ENCODE results near the gene GIT2. TPM values are rescaled to one million over a fixed set of nuclear protein-coding genes. Genes with fewer than 3 reads are reported as not detected.

The GIT2 gene
- total and polyA plus RNA-seq, 9 donors, result 17.4 to 58.8 (median 43.7) TPM

- intact Hi-C loops (cut with DNase I), result loop anchor here in 1 of 4 donors (5.0 kb wide), 1 partner anchor 73 kb away; no protein-coding TSS in a partner anchor
- Histone ChIP-seq H3K9me3 (no peaks in the 10 kb centered on the region), H3K27me3 (no peaks in the 10 kb centered on the region), H3K4me1 (ENCODE audit: insufficient read depth) (peaks cover 4% of the 10 kb centered on the region), H3K4me3 (peak within 1 kb of the TSS; percentile 68), H3K36me3 (no peaks in the 10 kb centered on the region), H3K27ac (peak within 1 kb of the TSS in 1 of 2 donors; percentile 63)
- 0 to 1% (median 0%) methylated on average over 75 to 92 of the region's 92 CpGs for WGBS, 3 donors
- no peak for TF ChIP-seq EP300 (IDR thresholded peaks at IDR 0.05)
- TF ChIP-seq, protein P1, sequence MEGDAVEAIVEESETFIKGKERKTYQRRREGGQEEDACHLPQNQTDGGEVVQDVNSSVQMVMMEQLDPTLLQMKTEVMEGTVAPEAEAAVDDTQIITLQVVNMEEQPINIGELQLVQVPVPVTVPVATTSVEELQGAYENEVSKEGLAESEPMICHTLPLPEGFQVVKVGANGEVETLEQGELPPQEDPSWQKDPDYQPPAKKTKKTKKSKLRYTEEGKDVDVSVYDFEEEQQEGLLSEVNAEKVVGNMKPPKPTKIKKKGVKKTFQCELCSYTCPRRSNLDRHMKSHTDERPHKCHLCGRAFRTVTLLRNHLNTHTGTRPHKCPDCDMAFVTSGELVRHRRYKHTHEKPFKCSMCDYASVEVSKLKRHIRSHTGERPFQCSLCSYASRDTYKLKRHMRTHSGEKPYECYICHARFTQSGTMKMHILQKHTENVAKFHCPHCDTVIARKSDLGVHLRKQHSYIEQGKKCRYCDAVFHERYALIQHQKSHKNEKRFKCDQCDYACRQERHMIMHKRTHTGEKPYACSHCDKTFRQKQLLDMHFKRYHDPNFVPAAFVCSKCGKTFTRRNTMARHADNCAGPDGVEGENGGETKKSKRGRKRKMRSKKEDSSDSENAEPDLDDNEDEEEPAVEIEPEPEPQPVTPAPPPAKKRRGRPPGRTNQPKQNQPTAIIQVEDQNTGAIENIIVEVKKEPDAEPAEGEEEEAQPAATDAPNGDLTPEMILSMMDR (IDR thresholded peaks at IDR 0.05), result peak in 2 of 3 donors; percentile 91 to 94
- TF ChIP-seq POLR2A (IDR thresholded peaks at IDR 0.05), result peak; percentile 60
- DNase-seq, result peak; percentile 76 to 91 (median 84)
These were observed 115.9 kb downstream of the GIT2 start, which contains the start of gene GLTP for GRCh38 chr12:109880043-109880931. GLTP (minus strand) TSS chr12:109880541; CDS start chr12:109880374, 167 bp downstream.

Other genes with a start within 250 kb of the GIT2 start
- gene TRPV4, start 163.0 kb downstream of the GIT2 start, total RNA-seq, result 1 to 10 TPM in 1 of 7 donors, under 1 TPM in 5, not detected in 1; 0.12 to 2.4 (median 0.35) TPM
- gene TRPV4, start 163.0 kb downstream of the GIT2 start, polyA plus RNA-seq, result under 1 TPM; 0.53 to 0.95 TPM
- 10 to 100 TPM; 15.5 to 36.7 (median 26.3) TPM for gene GLTP, start 115.8 kb downstream of the GIT2 start, total RNA-seq
- 10 to 100 TPM; 17.2 to 37.2 TPM for gene GLTP, start 115.8 kb downstream of the GIT2 start, polyA plus RNA-seq
- 10 to 100 TPM; 14.8 to 21.6 (median 19.9) TPM for gene TCHP, start 96.1 kb downstream of the GIT2 start, total RNA-seq
- 10 to 100 TPM; 11.2 to 15.2 TPM for gene TCHP, start 96.1 kb downstream of the GIT2 start, polyA plus RNA-seq
- 10 to 100 TPM; 29.5 to 45.0 (median 35.2) TPM for gene ANKRD13A, start 3.1 kb upstream of the GIT2 start, total RNA-seq
- 10 to 100 TPM; 18.3 to 53.4 TPM for gene ANKRD13A, start 3.1 kb upstream of the GIT2 start, polyA plus RNA-seq
- 10 to 100 TPM; 11.6 to 24.9 (median 15.3) TPM for gene C12orf76, start 52.2 kb upstream of the GIT2 start, total RNA-seq
- gene C12orf76, start 52.2 kb upstream of the GIT2 start, polyA plus RNA-seq, result 10 to 100 TPM; 17.8 to 20.5 TPM
- gene IFT81, start 128.0 kb upstream of the GIT2 start, total RNA-seq, result 10 to 100 TPM; 15.5 to 22.3 (median 18.4) TPM
- 10 to 100 TPM; 10.4 to 12.1 TPM for gene IFT81, start 128.0 kb upstream of the GIT2 start, polyA plus RNA-seq